Thyroid gland (tissue), 4 donors: ENCODE data around the gene KREMEN1. TPM values are rescaled to one million over a fixed set of nuclear protein-coding genes. Genes with fewer than 3 reads are reported as not detected.

Experiments
- DNase-seq, 2 donors: peaks; one replicate each; pipeline ENCODE4 v3.0.0-alpha.2; 2019
- H3K27ac ChIP-seq, 3 donors: fragments of 200-600 bp; sonication (generic); 1 replicate in 2 of 3; 2 replicates in 1 of 3; pipeline ENCODE4 v1.5.1; 2016 to 2019; ENCODE audit warnings: mild to moderate bottlenecking in 1 of 3, moderate library complexity in 1 of 3
- H3K27me3 ChIP-seq: fragments of 200-600 bp; sonication (generic); one replicate; pipeline ENCODE4 v1.5.1; 2019
- H3K36me3 ChIP-seq, 2 donors: fragments of 200-600 bp; sonication (generic); one replicate each; pipeline ENCODE4 v1.5.1; 2016 to 2019
- H3K4me1 ChIP-seq, 2 donors: fragments of 200-600 bp; sonication (generic); one replicate each; pipeline ENCODE4 v1.5.1; 2017 to 2019
- H3K4me3 ChIP-seq, 3 donors: fragments of 200-600 bp; sonication (generic); replicated peaks in 1 of 3; 1 replicate in 2 of 3; 2 replicates in 1 of 3; pipeline ENCODE4 v1.5.1; 2016; ENCODE audit warnings: mild to moderate bottlenecking in 1 of 3
- H3K9me3 ChIP-seq: fragments of 200-600 bp; sonication (generic); one replicate; pipeline ENCODE4 v1.5.1; 2017
- POLR2A ChIP-seq, 2 donors: fragments of 450-650 bp; IDR thresholded peaks; one replicate each; pipeline ENCODE4 v1.6.1; 2017; ENCODE audit warnings: antibody characterized with exemption in 2 of 2, mild to moderate bottlenecking in 2 of 2, moderate library complexity in 1 of 2
- WGBS, 2 donors: methylation state at CpG; one replicate each; pipeline ENCODE4 v1.1.5; 2017; 5-methylcytosine and 5-hydroxymethylcytosine counted together
- intact Hi-C: fragments of 100-400 bp; cut with DNase I; formaldehyde crosslinking; loops from one replicate; pipeline ENCODE4 v1.15.1; 2023
- total RNA-seq, 4 donors: library from RNA; depleted of rRNA; stranded (reverse); fragments of >200 nt; gene quantifications; one replicate each; pipeline ENCODE4 v1.2.3, GENCODE V29; 2016
- TF ChIP-seq, protein P1 (sequence below), 6 experiments: fragments of 200-600 bp in 3 of 6; fragments of 450-650 bp in 3 of 6; sonication (generic) in 3 of 6; IDR thresholded peaks; one replicate each; pipeline ENCODE4 v1.5.1; 2016 to 2019; ENCODE audit warnings: antibody characterized with exemption in 6 of 6, mild to moderate bottlenecking in 2 of 6, inconsistent platforms in 1 of 6, moderate library complexity in 1 of 6

Gene KREMEN1
- total RNA-seq, 4 donors from 2014 or later: 18.1 to 27.1 (median 25.6) TPM

- 35% methylated on average over 13 of the region's 13 CpGs for WGBS, 2 donors
- Histone ChIP-seq H3K4me3 (no peak overlapping the region), H3K27ac (peak overlapping the region; percentile 49 to 83 (median 50)), H3K9me3 (no peaks in the 10 kb centered on the region), H3K36me3 (no peaks in the 10 kb centered on the region), H3K4me1 (peaks cover 21 to 27% of the 10 kb centered on the region in 2 donors), H3K27me3 (no peaks in the 10 kb centered on the region)
- intact Hi-C loops: loop anchor here (5.0 to 10.0 kb wide), 2 partner anchors 77 to 300 kb away; partner anchors contain the start of gene KREMEN1
- DNase-seq: peak; percentile 61 to 65
- TF ChIP-seq, protein P1, sequence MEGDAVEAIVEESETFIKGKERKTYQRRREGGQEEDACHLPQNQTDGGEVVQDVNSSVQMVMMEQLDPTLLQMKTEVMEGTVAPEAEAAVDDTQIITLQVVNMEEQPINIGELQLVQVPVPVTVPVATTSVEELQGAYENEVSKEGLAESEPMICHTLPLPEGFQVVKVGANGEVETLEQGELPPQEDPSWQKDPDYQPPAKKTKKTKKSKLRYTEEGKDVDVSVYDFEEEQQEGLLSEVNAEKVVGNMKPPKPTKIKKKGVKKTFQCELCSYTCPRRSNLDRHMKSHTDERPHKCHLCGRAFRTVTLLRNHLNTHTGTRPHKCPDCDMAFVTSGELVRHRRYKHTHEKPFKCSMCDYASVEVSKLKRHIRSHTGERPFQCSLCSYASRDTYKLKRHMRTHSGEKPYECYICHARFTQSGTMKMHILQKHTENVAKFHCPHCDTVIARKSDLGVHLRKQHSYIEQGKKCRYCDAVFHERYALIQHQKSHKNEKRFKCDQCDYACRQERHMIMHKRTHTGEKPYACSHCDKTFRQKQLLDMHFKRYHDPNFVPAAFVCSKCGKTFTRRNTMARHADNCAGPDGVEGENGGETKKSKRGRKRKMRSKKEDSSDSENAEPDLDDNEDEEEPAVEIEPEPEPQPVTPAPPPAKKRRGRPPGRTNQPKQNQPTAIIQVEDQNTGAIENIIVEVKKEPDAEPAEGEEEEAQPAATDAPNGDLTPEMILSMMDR (IDR thresholded peaks at IDR 0.05): no peak
- no peak for TF ChIP-seq POLR2A (IDR thresholded peaks at IDR 0.05)
Measured at GRCh38 chr22:29152045-29152953, 79.5 kb downstream of the KREMEN1 start.

DNA sequence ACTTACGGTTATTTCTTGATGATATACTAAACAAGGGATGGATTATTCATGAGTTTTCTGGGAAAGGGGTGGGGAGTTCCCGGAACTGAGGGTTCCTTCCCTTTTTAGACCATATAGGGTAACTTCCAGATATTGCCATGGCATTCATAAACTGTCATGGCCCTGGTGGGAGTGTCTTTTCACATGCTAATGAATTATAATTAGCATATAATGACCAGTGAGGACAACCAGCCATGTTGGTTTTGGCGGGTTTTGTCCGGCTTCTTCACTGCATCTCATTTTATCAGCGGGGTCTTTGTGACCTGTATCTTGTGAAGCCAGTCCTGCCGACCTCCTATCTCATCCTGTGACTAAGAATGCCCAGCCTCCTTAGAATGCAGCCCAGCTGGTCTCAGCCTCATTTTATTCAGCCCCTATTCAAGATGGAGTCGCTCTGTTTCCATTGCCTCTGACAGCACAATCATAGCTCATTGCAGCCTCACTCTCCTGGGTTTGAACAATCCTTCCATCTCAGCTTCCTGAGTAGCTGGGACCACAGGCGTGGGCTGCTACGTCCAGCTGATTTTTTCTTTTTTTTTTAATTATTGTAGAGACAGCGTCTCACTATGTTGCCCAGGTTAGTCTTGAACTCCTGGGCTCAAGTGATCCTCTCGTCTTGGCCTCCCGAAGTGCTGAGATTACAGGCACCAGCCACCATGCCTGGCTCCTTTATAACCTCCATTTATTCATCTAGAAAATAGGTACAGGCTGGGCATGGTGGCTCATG lies 80.3 kb downstream of the KREMEN1 start:
- H3K4me1 ChIP-seq: peaks cover 21 to 27% of the 10 kb centered on the region in 2 donors

DNA sequence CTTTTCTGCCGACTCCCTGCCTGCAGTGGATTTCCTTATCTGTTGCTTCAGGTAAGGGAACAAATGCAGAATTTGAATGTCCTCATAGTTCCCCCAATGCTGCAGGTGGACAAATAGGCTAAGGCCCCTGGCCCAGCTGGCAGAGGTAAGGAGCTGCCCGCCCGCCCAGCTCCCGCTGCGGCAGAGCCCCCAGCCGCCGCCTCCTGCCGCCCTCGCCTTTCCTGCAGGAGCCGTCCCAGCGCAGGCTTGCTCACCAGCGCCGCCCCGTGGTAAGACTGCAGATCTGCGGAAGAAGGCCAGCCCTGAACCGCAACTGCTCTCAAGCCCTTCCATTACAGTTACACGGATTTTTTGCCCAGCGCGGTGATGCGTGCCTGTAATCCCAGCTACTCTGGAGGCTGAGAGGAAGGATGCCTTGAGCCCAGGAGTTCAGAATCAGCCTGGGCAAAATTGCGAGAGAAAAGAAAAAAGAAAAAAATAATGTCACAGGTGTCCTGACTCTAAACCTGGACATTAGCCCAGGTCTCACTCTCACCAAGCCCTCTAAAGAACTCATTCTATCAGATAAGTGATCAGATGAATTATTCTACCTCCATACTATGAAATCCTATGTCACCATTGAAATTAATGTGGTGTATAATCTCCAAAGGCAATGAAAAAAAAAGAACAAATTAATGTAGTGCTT lies 81.7 kb downstream of the KREMEN1 start:
- H3K27ac ChIP-seq: peak overlapping the region in 1 of 3 donors; percentile 2
- DNase-seq: peak; percentile 71 to 82
- 7 to 9% methylated on average over 9 to 12 of the region's 21 CpGs for WGBS, 2 donors
- intact Hi-C loops: loop anchor here (5.0 to 10.0 kb wide), 2 partner anchors 80 to 302 kb away; partner anchors contain the start of gene KREMEN1
- TF ChIP-seq, protein P1 (IDR thresholded peaks at IDR 0.05): peak; percentile 79 to 99 (median 91)
- no peak for TF ChIP-seq POLR2A (IDR thresholded peaks at IDR 0.05)
- H3K36me3 ChIP-seq: no peaks in the 10 kb centered on the region
- H3K4me3 ChIP-seq: no peak overlapping the region
- no peaks in the 10 kb centered on the region for H3K9me3 ChIP-seq
- peaks cover 21 to 27% of the 10 kb centered on the region in 2 donors for H3K4me1 ChIP-seq
- H3K27me3 ChIP-seq: no peaks in the 10 kb centered on the region

More for the DNA sequence above, 80.3 kb downstream of the KREMEN1 start:
- intact Hi-C loops: loop anchor here (5.0 to 10.0 kb wide), 2 partner anchors 78 to 301 kb away; partner anchors contain the start of gene KREMEN1
- no peak for DNase-seq
- H3K36me3 ChIP-seq: no peaks in the 10 kb centered on the region
- H3K27me3 ChIP-seq: no peaks in the 10 kb centered on the region
- 91 to 93% methylated on average over 12 of the region's 12 CpGs for WGBS, 2 donors
- TF ChIP-seq POLR2A (IDR thresholded peaks at IDR 0.05): no peak
- TF ChIP-seq, protein P1 (IDR thresholded peaks at IDR 0.05): no peak
- peak overlapping the region; percentile 49 to 83 (median 50) for H3K27ac ChIP-seq
- no peaks in the 10 kb centered on the region for H3K9me3 ChIP-seq
- H3K4me3 ChIP-seq: no peak overlapping the region

GRCh38 chr22:29155966-29156365 lies 83.1 kb downstream of the KREMEN1 start:
- H3K9me3 ChIP-seq: no peaks in the 10 kb centered on the region
- no peak for TF ChIP-seq POLR2A (IDR thresholded peaks at IDR 0.05)
- TF ChIP-seq, protein P1 (IDR thresholded peaks at IDR 0.05): no peak
- no peaks in the 10 kb centered on the region for H3K27me3 ChIP-seq
- H3K4me1 ChIP-seq: peaks cover 15 to 27% of the 10 kb centered on the region in 2 donors
- DNase-seq: no peak
- intact Hi-C loops: loop anchor here (10.0 kb wide), 1 partner anchor 81 kb away; the partner anchor contains the start of gene KREMEN1
- no peaks in the 10 kb centered on the region for H3K36me3 ChIP-seq
- no peak overlapping the region for H3K27ac ChIP-seq
- WGBS, 2 donors: 100% methylated on average over 1 of the region's 1 CpG
- no peak overlapping the region for H3K4me3 ChIP-seq
